ENCODE data around the gene CFAP45.

GRCh38 chr1:159935719-159936272, 35.8 kb upstream of the CFAP45 start:
- TF ChIP-seq CTCF (IDR thresholded peaks at IDR 0.05), result no peak
- no peak for TF ChIP-seq POLR2A (IDR thresholded peaks at IDR 0.05)
